GM18867 (cell line): Measurements from ENCODE around the gene PHLDB3.
"Not testable (repeated sequence)": the region's sequence is repeated elsewhere in the genome, so short reads cannot be mapped to it uniquely, and the experiment has no call there.

Source experiments
- ATAC-seq: cut with Tn5 transposase; IDR thresholded peaks from one replicate; pipeline ENCODE4 v1.9.1; 2021; ENCODE audit warnings: mild to moderate bottlenecking, moderate library complexity; ENCODE audit not compliant: unreplicated experiment

PHLDB3 gene

GRCh38 chr19:43504426-43505185 lies at the start of gene PHLDB3:
TSS of gene PHLDB3 (minus strand) at chr19:43504746. CDS start at chr19:43504118, 628 bp downstream.
- peak; percentile 24 for ATAC-seq

DNA sequence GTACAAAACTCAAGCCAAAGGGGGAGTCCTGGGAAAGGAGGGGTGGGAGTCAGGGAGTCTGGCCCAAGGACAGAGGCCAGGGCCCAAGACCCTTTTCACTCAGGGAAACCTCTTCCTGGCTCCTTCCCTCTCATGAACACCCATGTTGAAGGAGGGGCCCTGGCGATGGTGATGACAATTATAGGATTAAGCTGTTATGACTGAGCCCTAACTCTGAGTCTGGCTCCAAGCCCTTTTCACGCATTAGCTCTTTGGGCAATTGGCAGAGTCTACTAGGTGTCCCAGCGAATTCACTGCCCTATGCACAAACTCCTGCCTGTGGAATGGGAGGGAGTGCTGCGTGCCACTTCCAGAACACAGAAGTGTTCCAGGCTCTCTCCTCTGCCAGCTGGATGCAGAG lies 49.1 kb upstream of the PHLDB3 start:
- no peak for ATAC-seq

GRCh38 chr19:43552616-43553015 lies 48.1 kb upstream of the PHLDB3 start:
- ATAC-seq: no peak

- ATAC-seq: no peak
Measured at GRCh38 chr19:43552198-43552450, 47.6 kb upstream of the PHLDB3 start.

- ATAC-seq: no peak
Measured at GRCh38 chr19:43551399-43552197, 47.1 kb upstream of the PHLDB3 start.

GRCh38 chr19:43548706-43549105 lies 44.2 kb upstream of the PHLDB3 start:
- no peak for ATAC-seq

- not testable (repeated sequence) for ATAC-seq
Measured at GRCh38 chr19:43547926-43548325, 43.4 kb upstream of the PHLDB3 start.

DNA sequence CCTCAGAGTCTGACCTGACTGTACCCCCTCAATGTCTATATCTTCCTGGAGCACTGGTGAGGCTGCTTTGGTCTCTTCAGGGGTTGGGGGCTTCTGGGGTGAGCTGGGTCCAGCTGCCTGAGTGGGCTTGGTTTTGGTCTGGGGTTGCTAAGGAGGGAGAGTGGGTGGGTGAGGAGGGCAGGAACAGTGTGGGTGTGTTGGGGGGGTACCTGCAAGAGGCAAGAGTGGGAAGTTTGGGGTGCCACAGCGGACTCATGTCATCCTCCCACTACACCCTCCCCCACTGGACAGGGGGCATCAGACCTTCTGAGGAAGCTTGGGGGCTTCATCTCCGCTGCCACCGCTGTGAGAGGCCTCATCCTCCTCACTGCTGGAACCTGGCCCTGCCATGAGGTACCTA lies 42.0 kb upstream of the PHLDB3 start:
- no peak for ATAC-seq

DNA sequence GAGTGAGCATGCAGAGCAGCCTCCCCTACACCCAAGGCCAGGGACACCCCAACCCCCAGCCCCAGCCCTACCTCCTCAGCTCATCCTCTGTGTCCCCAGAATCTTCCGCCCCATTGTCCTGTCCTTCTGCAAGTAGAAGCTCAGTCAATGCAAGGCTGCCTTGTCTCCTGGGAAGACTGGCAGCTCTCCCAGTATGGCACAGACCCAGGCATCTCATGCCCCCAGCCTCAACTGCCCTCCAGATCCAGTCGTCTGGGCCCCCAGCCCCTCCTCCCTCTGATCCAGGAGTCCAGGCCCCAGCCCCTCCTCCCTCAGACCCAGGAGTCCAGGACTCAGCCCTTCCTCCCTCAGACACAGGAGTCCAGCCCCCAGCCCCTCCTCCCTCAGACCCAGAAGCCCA lies 41.4 kb upstream of the PHLDB3 start:
- ATAC-seq: no peak

DNA sequence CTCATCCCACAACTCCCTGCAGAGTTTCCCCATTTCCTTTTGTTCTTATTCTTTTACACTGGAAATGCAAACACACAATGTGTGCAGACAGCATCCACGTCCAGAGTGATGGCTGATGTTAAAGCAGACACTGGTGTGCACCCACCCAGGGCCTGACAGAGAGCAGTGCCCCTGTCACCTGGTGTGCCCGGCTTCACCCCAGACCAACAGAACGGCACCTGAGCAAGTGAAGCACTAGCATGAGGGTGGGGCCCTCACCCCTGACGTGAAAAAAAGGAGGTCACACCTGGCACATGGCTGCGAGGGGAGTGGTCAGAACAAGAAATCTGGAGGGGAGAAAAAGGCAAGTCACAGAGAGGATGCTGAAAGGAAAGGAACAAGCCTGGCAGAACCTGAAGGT lies 40.7 kb upstream of the PHLDB3 start:
- no peak for ATAC-seq

DNA sequence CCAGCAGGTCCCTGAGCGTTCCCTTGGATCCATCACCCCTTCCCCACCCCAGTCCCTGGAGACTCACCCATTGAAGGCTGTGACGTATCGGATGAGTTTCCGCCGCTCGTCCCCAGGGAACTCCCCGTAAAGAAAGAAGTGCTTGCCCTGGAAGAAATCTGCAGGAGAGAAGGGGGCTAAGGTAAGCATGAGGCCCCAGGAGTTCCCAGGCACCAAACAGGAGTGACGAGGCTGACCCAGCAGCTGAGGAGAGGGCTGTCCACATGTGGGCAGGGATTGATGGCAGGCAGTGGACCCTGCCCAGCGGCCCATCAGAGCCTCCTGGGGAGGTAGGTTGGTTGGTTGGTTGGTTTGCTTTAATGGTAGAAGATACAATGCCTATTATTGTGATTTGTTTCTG lies 39.5 kb upstream of the PHLDB3 start:
- ATAC-seq: no peak

DNA sequence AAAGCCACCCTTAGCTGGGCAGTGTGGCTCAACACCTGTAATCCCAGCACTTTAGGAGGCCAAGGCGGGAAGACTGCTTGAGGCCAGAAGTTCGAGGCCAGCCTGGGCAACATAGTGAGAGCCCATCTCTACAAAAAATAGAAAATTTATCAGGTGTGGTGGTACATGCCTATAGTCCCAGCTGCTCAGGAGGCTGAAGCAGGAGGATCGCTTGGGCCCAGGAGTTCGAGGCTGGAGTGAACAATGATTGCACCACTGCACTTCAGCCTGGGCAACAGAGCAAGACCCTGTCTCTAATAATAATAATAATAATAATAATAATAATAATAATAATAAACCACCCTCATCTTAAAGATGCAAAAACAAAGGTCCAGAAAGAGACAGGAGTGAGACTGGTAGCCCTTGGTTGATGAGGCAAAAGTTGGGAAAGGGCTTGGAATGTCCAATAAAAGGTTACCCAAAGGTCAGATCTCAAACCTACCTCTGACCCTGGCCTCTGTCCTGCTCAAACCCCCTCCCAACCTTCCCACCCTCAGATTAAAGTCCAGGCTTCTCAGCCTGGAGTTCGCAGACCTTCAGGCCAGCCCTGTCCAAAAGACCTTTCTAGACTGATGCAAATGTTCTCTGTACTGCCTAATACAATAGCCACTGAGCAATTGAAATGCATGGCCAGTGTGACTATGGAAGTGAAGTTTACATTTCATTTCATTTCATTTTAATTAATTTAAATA lies 37.5 kb upstream of the PHLDB3 start:
- ATAC-seq: no peak

GRCh38 chr19:43540381-43540780 lies 35.8 kb upstream of the PHLDB3 start:
- no peak for ATAC-seq

- ATAC-seq: no peak
Measured at GRCh38 chr19:43538922-43539321, 34.4 kb upstream of the PHLDB3 start.

DNA sequence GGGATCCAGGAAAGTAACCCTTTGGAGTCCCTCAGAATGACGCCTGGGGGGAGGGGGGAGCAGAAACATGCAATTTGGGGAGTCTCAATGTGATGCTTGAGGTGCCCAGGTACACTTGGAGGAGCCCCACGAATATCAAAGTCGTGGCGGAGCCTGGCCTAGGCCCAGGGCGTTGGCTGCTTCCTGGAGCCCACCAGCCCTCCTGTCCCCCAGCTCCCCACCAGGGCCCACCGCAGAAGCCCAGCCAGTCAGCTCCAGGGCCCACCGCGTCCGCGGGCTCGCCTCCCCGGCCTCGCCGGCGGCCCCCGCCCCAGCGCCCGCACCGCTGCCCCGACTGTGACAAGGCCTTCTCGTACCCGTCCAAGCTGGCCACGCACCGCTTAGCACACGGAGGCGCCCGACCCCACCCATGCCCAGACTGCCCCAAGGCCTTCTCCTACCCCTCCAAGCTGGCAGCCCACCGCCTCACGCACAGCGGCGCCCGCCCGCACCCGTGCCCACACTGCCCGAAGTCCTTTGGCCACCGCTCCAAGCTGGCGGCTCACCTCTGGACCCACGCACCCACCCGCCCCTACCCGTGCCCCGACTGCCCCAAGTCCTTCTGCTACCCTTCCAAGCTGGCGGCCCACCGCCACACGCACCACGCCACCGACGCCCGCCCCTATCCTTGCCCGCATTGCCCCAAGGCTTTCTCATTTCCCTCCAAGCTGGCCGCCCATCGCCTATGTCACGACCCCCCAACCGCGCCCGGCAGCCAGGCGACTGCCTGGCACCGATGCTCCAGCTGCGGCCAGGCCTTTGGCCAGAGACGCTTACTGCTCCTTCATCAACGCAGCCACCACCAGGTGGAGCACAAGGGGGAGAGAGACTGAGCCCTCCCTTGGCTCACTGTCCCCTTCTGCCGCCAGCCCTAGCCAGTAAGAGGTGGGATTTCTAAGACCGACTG lies 30.5 kb upstream of the PHLDB3 start:
- no peak for ATAC-seq

GRCh38 chr19:43534305-43534815 lies 29.8 kb upstream of the PHLDB3 start:
- no peak for ATAC-seq

- peak; percentile 52 for ATAC-seq
Measured at GRCh38 chr19:43533546-43534304, 29.2 kb upstream of the PHLDB3 start.

- peak; percentile 68 for ATAC-seq
Measured at GRCh38 chr19:43532962-43533545, 28.5 kb upstream of the PHLDB3 start, which contains the start of gene ZNF575. TSS of gene ZNF575 (plus strand) at chr19:43533188. CDS start at chr19:43534423, 1,235 bp downstream.

DNA sequence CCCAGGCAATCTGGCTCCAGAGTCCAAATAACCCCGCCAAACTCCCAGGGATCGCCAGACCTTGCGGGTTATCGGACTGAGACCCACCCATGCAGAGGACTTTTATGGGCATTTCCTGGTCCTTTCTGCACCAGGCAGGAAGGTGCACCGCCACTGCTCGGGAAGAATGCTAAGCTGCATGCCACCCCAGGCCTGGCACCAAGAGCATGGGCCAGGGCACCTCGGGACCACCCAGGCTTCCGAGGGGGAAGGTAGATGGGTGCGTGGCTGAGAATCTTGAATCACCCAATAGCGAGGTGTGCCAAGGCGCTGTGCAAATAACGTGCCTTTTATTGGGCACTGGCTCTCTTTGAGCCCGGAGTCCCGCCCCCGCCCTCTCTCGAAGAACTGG lies 28.0 kb upstream of the PHLDB3 start:
- ATAC-seq: peak; percentile 22
